GM12875 (cell line): ENCODE results near the gene DKK2.

Experiments used
- H3K4me3 ChIP-seq: one replicate; pipeline ENCODE4 v1.5.1; 2011; ENCODE audit warnings: low read depth, low read length, control low read depth
- CTCF ChIP-seq: IDR thresholded peaks from 2 replicates; pipeline ENCODE4 v1.5.1; 2011; ENCODE audit warnings: low read depth, mild to moderate bottlenecking, control low read depth, inconsistent platforms, low read length, moderate library complexity, borderline replicate concordance; ENCODE audit not compliant: insufficient read depth

DKK2 gene

DNA sequence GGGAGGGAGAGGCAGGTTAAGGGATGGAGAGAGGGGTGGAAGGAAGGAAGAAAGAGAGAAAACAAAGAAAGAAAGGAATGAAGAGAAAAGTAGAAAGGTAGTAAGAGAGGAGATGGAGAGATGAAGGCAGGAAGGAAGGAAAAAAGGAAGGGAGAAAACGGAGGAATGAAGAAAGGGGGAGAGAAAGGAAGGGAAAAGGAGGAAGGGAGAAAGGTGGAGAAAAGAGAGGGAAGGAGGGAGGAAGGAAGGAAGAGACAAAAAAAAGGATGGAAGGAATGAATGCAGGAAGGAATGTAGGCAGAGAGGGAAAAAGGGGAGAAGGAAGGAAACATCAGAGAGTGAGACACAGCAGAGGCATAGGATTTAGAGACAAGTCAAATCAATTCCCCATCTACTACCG lies 68.2 kb downstream of the DKK2 start:
- H3K4me3 ChIP-seq = no peak overlapping the region
- no peak for TF ChIP-seq CTCF

- TF ChIP-seq CTCF = no peak
- H3K4me3 ChIP-seq = no peak overlapping the region
These were observed 82.9 kb downstream of the DKK2 start for GRCh38 chr4:106953036-106953705.

- TF ChIP-seq CTCF = no peak
- H3K4me3 ChIP-seq = no peak overlapping the region
These were observed 84.2 kb downstream of the DKK2 start for GRCh38 chr4:106951891-106952290.

GRCh38 chr4:106941841-106942240 lies 94.3 kb downstream of the DKK2 start:
- TF ChIP-seq CTCF = no peak
- no peak overlapping the region for H3K4me3 ChIP-seq

- no peak for TF ChIP-seq CTCF
- no peak overlapping the region for H3K4me3 ChIP-seq
These were observed 105.6 kb downstream of the DKK2 start for GRCh38 chr4:106930522-106930921.

DNA sequence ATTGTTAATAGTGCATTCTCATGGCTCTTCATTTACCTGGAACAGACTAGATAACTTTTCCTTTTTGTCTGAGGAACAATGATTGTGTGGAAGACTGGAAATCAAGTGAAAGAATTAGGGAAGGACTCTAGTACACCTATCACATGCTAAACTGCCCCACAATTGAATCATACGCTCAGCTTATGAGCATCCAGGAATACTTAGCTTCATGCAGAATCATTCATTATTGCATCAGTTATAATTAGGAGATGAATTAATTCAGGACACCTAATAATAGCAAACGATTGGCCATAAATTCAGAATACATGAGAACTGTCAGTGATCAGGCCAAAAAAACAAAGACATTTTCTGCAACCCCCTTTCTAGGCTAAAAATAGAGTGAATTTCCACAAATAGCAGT lies 106.9 kb downstream of the DKK2 start:
- H3K4me3 ChIP-seq = no peak overlapping the region
- TF ChIP-seq CTCF = no peak

DNA sequence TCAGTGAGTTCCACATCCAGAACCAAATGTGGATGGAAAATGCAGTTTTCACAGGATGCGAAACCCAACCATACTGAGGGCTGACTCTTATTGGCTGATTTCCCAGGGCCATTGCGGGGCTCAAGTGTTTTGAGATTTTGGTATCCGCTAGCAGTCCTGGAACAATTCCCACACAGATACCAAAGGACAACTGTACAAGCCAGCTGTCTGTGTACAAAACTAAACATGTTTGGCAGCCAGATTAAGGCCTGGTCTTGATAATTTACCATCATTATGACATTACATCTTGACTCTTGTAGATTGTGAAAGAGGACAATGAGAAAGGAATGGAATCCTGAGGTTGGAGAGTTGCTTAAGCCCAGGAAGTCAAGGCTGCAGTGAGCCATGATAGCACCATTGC lies 121.9 kb downstream of the DKK2 start:
- H3K4me3 ChIP-seq = no peak overlapping the region
- TF ChIP-seq CTCF = no peak
